HG03457 (cell line): ENCODE results near the gene GZMB.
"Not testable (repeated sequence)": the region's sequence is repeated elsewhere in the genome, so short reads cannot be mapped to it uniquely, and the experiment has no call there.

Experiments used
- ATAC-seq: cut with Tn5 transposase; IDR thresholded peaks from one replicate; pipeline ENCODE4 v1.9.1; 2021; ENCODE audit warnings: moderate number of reproducible peaks; ENCODE audit not compliant: unreplicated experiment

Gene GZMB

GRCh38 chr14:24631749-24632335, 2.1 kb downstream of the GZMB start:
- ATAC-seq: no peak

GRCh38 chr14:24630872-24631477, 3.0 kb downstream of the GZMB start:
- no peak for ATAC-seq

- no peak for ATAC-seq
These were observed 3.7 kb downstream of the GZMB start for GRCh38 chr14:24630087-24630871.

- no peak for ATAC-seq
These were observed 4.5 kb downstream of the GZMB start for GRCh38 chr14:24629521-24629920.

- ATAC-seq: no peak
These were observed 20.2 kb downstream of the GZMB start for GRCh38 chr14:24613747-24614146.

GRCh38 chr14:24613241-24613640, 20.7 kb downstream of the GZMB start:
- no peak for ATAC-seq

- no peak for ATAC-seq
These were observed 21.8 kb downstream of the GZMB start for GRCh38 chr14:24612196-24612595.

GRCh38 chr14:24609655-24610344, 24.2 kb downstream of the GZMB start, which contains the start of gene GZMH:
GZMH (minus strand) TSS chr14:24609685; CDS start chr14:24609613, 72 bp downstream.
- no peak for ATAC-seq

GRCh38 chr14:24607635-24608514, 26.1 kb downstream of the GZMB start:
- ATAC-seq: no peak

GRCh38 chr14:24607081-24607480, 26.9 kb downstream of the GZMB start:
- ATAC-seq: no peak

- ATAC-seq: no peak
These were observed 27.7 kb downstream of the GZMB start for GRCh38 chr14:24606297-24606696.

GRCh38 chr14:24605435-24606190, 28.4 kb downstream of the GZMB start:
- peak; percentile 90 for ATAC-seq

- ATAC-seq: no peak
These were observed 36.6 kb downstream of the GZMB start for GRCh38 chr14:24597403-24597802.

GRCh38 chr14:24595073-24595808, 38.7 kb downstream of the GZMB start:
- ATAC-seq: no peak

- not testable (repeated sequence) for ATAC-seq
These were observed 43.0 kb downstream of the GZMB start for GRCh38 chr14:24591004-24591403.

- ATAC-seq: not testable (repeated sequence)
These were observed 49.6 kb downstream of the GZMB start for GRCh38 chr14:24584402-24584801.
